ENCODE results near the gene PCBD1.

The PCBD1 gene

GRCh38 chr10:70838270-70838805 is 50.0 kb downstream of the PCBD1 start:
- no peak overlapping the region for H3K4me3 ChIP-seq (ENCODE audit: low read depth, low read length)
- TF ChIP-seq, protein P1, sequence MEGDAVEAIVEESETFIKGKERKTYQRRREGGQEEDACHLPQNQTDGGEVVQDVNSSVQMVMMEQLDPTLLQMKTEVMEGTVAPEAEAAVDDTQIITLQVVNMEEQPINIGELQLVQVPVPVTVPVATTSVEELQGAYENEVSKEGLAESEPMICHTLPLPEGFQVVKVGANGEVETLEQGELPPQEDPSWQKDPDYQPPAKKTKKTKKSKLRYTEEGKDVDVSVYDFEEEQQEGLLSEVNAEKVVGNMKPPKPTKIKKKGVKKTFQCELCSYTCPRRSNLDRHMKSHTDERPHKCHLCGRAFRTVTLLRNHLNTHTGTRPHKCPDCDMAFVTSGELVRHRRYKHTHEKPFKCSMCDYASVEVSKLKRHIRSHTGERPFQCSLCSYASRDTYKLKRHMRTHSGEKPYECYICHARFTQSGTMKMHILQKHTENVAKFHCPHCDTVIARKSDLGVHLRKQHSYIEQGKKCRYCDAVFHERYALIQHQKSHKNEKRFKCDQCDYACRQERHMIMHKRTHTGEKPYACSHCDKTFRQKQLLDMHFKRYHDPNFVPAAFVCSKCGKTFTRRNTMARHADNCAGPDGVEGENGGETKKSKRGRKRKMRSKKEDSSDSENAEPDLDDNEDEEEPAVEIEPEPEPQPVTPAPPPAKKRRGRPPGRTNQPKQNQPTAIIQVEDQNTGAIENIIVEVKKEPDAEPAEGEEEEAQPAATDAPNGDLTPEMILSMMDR (IDR thresholded peaks at IDR 0.05; ENCODE audit: borderline replicate concordance, insufficient read depth, low read depth, low read length) = no peak

DNA sequence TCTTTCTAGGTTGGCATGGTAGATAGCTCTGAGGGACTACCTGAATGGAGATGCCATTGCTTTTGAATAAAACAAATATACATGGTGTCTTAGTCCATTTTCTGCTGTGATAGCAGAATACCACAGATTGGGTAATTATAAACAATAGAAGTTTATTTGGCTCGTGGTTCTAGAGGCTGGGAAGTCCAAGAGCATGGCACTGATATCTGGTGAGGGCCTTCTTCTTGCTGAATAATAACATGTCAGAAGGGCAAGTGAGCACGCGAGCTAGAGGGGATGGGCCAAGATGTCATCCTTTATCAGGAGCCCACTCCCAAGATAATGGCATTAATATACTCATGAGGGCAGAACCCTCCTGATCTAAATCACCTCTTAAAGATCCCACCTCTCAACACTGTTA is 50.7 kb downstream of the PCBD1 start:
- TF ChIP-seq, protein P1 (IDR thresholded peaks at IDR 0.05; ENCODE audit: borderline replicate concordance, insufficient read depth, low read depth, low read length) = no peak
- H3K4me3 ChIP-seq (ENCODE audit: low read depth, low read length) = no peak overlapping the region

DNA sequence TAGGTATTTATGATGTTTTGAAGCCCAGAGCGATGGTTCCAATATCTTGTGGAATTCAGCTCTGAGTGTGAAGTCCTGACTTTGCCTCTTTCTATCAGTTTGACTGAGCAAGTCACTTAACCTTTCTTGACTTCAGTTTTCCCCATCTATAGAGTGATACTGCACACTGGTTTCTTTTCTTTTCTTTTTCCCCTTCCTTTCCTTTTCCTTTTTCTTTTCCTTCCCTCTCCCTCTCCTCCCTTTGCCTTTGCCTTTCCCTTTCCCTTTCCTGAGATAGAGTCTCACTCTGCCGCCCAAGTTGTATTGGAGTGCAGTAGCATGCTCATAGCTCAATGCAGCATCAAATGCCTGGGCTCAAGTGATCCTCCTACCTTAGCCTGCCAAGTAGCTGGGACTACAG is 52.0 kb downstream of the PCBD1 start:
- TF ChIP-seq, protein P1 (IDR thresholded peaks at IDR 0.05; ENCODE audit: borderline replicate concordance, insufficient read depth, low read depth, low read length) = no peak
- no peak overlapping the region for H3K4me3 ChIP-seq (ENCODE audit: low read depth, low read length)

GRCh38 chr10:70834441-70835151 is 53.8 kb downstream of the PCBD1 start:
- no peak overlapping the region for H3K4me3 ChIP-seq (ENCODE audit: low read depth, low read length)

GRCh38 chr10:70834021-70834420 is 54.3 kb downstream of the PCBD1 start:
- TF ChIP-seq, protein P1 (IDR thresholded peaks at IDR 0.05; ENCODE audit: borderline replicate concordance, insufficient read depth, low read depth, low read length) = no peak
- no peak overlapping the region for H3K4me3 ChIP-seq (ENCODE audit: low read depth, low read length)

More at GRCh38 chr10:70834441-70835151, 53.8 kb downstream of the PCBD1 start:
- TF ChIP-seq, protein P1 (IDR thresholded peaks at IDR 0.05; ENCODE audit: borderline replicate concordance, insufficient read depth, low read depth, low read length) = no peak

- H3K4me3 ChIP-seq (ENCODE audit: low read depth, low read length) = no peak overlapping the region
- TF ChIP-seq, protein P1 (IDR thresholded peaks at IDR 0.05; ENCODE audit: borderline replicate concordance, insufficient read depth, low read depth, low read length) = no peak
Observed at GRCh38 chr10:70833601-70834000, 54.8 kb downstream of the PCBD1 start.

All from GM12875 (cell line).